GM20000 (cell line): ENCODE measurements around the gene TFPI2.

Experiments used
- DNase-seq: peaks from one replicate; pipeline ENCODE4 v3.0.0; 2012; ENCODE audit warnings: low spot score
- TF ChIP-seq, protein P1 (sequence below): IDR thresholded peaks from 2 replicates; pipeline ENCODE4 v1.5.1; 2012; ENCODE audit warnings: mild to moderate bottlenecking, control low read depth; ENCODE audit errors: extremely low read depth, missing control alignments

Gene TFPI2, protein sequence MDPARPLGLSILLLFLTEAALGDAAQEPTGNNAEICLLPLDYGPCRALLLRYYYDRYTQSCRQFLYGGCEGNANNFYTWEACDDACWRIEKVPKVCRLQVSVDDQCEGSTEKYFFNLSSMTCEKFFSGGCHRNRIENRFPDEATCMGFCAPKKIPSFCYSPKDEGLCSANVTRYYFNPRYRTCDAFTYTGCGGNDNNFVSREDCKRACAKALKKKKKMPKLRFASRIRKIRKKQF

DNA sequence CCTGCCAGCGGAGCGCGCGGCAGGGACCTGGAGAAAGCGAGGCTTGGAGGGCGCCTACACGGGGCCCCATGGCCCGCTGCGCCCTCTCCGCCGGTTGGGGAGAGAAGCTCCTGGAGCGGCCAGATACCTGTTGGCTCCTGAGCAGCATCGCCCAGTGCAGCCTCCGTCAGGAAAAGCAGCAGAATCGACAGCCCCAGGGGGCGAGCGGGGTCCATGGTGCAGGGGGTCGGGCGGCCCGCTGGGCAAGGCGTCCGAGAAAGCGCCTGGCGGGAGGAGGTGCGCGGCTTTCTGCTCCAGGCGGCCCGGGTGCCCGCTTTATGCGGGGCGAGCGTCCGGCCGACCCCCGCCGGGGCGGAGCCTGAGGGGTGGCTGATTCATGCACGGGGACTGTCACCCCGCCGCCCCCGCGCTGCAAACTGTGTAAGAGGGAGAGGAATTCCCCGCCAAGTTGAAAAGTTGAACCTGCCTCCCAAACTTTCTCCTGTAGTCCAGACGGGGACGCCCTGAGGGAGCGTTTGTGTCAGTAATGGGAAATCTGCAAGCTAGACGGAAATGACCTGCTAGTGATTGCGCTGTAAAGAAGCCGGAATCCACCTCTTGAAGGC is at the start of gene TFPI2:
TFPI2 (minus strand) TSS at position 290 of the 605 bp plus-strand sequence; CDS start at position 215, 75 bp downstream.
- peak; percentile 39 for DNase-seq
- TF ChIP-seq, protein P1, sequence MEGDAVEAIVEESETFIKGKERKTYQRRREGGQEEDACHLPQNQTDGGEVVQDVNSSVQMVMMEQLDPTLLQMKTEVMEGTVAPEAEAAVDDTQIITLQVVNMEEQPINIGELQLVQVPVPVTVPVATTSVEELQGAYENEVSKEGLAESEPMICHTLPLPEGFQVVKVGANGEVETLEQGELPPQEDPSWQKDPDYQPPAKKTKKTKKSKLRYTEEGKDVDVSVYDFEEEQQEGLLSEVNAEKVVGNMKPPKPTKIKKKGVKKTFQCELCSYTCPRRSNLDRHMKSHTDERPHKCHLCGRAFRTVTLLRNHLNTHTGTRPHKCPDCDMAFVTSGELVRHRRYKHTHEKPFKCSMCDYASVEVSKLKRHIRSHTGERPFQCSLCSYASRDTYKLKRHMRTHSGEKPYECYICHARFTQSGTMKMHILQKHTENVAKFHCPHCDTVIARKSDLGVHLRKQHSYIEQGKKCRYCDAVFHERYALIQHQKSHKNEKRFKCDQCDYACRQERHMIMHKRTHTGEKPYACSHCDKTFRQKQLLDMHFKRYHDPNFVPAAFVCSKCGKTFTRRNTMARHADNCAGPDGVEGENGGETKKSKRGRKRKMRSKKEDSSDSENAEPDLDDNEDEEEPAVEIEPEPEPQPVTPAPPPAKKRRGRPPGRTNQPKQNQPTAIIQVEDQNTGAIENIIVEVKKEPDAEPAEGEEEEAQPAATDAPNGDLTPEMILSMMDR = no peak

DNA sequence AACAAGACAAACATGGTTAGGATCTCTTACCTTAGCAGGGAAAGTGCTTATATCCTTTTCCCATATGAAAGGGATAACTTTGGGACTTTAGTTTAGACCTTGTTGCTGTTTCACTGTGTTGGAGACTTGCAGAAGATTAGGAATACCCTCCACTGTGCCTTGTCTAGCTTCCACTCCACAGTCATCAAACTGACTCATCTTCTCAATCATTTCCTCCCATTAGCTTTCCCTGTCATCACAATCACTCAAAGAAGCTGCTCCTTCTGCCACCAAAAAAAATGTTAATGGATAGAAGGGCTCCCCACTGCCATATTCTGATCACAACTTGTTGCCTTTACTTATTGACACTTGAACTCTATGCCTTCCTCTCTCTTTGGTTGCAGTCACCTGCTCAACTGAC is 47.7 kb upstream of the TFPI2 start:
- no peak for DNase-seq
- TF ChIP-seq, protein P1 = no peak

GRCh38 chr7:93937818-93938217 is 47.3 kb upstream of the TFPI2 start:
- TF ChIP-seq, protein P1 = no peak
- no peak for DNase-seq

- TF ChIP-seq, protein P1 = no peak
- no peak for DNase-seq
Observed at GRCh38 chr7:93935102-93935501, 44.5 kb upstream of the TFPI2 start.

GRCh38 chr7:93933156-93933555 is 42.6 kb upstream of the TFPI2 start:
- no peak for DNase-seq
- TF ChIP-seq, protein P1 = no peak

DNA sequence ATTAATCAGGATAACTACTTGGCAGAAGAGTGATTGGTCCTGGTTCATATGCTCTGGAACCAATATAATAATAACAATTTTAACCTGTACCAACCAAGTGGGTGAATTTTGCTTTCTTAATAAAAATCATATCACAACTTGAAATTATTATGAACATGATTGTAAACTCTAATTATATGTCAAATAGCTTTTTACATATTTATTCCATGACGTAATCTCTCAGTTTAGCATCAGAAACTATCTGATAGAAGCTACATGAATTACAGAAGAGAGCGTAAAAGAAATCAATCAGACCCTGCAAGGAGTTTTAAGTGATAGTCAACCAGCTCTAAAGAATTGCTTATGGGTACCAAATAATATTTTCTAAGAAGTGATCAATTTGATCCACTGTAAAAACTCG is 41.1 kb upstream of the TFPI2 start:
- TF ChIP-seq, protein P1 = no peak
- DNase-seq = no peak

DNA sequence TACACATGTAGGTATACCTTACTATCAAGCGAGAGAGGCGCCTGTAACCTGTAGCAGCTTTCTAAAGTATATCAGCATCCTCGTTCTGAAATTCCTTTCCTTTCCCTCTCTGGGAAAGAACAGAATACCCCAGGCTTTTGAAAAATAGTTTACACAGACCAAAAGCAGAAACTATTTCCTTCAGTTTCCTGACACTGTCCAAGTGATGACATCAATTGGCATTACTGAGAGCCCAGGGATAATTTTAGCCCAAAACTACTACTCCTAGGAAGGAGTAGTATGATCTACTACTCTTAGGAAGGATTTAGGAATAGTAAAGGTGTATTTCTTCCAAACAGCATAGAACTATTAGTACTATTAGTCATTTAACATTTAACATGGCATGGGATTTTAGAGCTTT is 37.0 kb upstream of the TFPI2 start:
- TF ChIP-seq, protein P1 = no peak
- DNase-seq = no peak
